Activated CD8-positive, alpha-beta memory T cell treated with anti-CD3 and anti-CD28 coated beads, Interleukin-2, amount 10 ng/mL, durations not matched to agents 7 days and 5 days (primary cell): Measurements from ENCODE around the gene DLGAP1. TPM values are rescaled to one million over a fixed set of nuclear protein-coding genes. Genes with fewer than 3 reads are reported as not detected.

Experiments
- ATAC-seq: fragments of 150-1000 bp; cut with Tn5 transposase; one replicate; pipeline ENCODE4 v1.10.0; 2021; ENCODE audit warnings: moderate library complexity
- CTCF ChIA-PET: fragments of 350-600 bp; sonication (Branson Sonifier 250); formaldehyde crosslinking; loops from one replicate; lab custom pipeline; 2021; ENCODE audit warnings: antibody characterized with exemption; lab: Charles Lee
- DNase-seq: peaks from one replicate; pipeline ENCODE4 v3.0.0-alpha.2; 2020
- H3K27ac Mint-ChIP-seq: one replicate; pipeline ENCODE4 v1.8.0; 2021; ENCODE audit warnings: mild to moderate bottlenecking, mixed read lengths
- H3K27me3 Mint-ChIP-seq: one replicate; pipeline ENCODE4 v1.8.0; 2021; ENCODE audit warnings: mixed read lengths
- H3K36me3 Mint-ChIP-seq: one replicate; pipeline ENCODE4 v1.8.0; 2021; ENCODE audit warnings: mild to moderate bottlenecking, mixed read lengths
- H3K4me1 Mint-ChIP-seq: one replicate; pipeline ENCODE4 v1.8.0; 2021; ENCODE audit warnings: mixed read lengths
- H3K4me3 Mint-ChIP-seq: one replicate; pipeline ENCODE4 v1.8.0; 2021; ENCODE audit warnings: mild to moderate bottlenecking, moderate library complexity, mixed read lengths
- H3K9me3 Mint-ChIP-seq: one replicate; pipeline ENCODE4 v1.8.0; 2022; ENCODE audit warnings: low read depth, mixed read lengths
- total RNA-seq, 2 experiments: library from RNA; stranded (reverse); gene quantifications; one replicate each; pipeline ENCODE4 v1.2.3, GENCODE V29; 2021

DLGAP1 gene
- total RNA-seq, 2 experiments from 2014 or later: not detected

DNA sequence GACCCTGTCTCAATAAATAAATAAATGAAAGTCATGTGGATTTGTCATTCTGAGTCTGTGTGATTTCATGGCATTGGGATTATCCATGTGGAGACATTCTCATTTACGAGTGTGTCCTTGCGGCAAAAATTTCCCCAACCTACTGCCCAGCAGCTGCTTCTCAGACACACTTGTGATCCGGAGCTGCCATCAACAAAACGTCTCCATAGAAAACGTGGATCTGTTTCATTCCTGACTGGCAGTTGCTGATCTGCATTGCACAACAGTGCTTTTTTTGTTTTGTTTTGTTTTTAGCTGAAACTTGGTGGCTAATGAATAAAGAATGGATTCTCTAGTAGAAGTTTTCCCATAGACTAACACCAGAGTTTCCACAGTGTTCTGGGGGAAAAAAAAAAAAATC, 930.4 kb downstream of the DLGAP1 start:
- ATAC-seq: no peak
- Mint-ChIP-seq H3K36me3 (no peaks in the 10 kb centered on the region), H3K27ac (no peak overlapping the region), H3K9me3 (no peaks in the 10 kb centered on the region), H3K4me3 (no peak overlapping the region), H3K4me1 (peaks cover 16% of the 10 kb centered on the region), H3K27me3 (peaks cover 15% of the 10 kb centered on the region)
- CTCF ChIA-PET: no interaction called here
- DNase-seq: no peak

DNA sequence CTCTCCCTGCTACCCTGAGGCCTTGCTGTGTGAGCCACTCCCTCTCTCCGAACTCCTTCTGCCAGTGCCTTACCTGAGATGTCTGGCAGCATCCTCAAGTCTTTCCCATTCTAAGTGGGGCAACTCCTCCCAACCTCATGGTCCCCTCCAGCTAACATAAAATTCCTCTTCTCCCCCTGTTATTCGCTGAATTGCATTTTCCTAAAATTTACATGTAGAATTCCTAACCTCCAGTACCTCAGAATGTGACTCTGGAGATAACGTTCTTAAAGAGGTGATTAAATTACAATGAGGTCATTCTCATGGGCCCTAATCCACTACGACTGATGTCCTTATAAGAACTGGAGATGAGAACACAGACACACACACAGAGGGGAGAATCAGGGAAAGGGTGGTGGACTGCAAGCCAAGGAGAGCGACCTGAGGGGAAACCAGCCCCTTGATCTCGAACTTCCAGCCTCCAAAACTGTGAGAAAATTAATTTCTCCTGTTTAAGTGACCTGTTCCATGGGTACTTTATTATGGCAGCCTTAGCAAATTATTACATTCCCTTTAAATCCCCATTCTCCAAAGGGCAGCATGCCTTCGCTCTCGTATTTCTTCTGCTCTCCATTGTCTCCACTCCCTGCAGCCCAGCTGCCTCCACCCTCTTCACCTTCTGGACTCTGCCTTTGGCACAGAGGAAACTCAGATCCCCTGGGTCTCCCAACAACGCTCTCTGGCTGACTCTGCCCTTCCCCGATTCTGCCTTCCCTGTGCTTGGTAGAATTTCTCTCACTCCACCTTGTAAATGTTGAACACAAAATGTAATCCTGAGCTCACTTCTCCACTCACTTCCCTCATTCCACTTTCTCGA, 934.6 kb downstream of the DLGAP1 start:
- CTCF ChIA-PET: interaction anchor here (0.7 kb wide), 1 partner anchor 146 kb away, joined by 3 read pairs; no protein-coding TSS in a partner anchor
- H3K36me3 Mint-ChIP-seq: no peaks in the 10 kb centered on the region
- H3K27ac Mint-ChIP-seq: no peak overlapping the region
- no peak for DNase-seq
- no peak for ATAC-seq
- no peaks in the 10 kb centered on the region for H3K4me1 Mint-ChIP-seq
- H3K27me3 Mint-ChIP-seq: peaks cover 23% of the 10 kb centered on the region
- no peak overlapping the region for H3K4me3 Mint-ChIP-seq
- peaks cover 3% of the 10 kb centered on the region for H3K9me3 Mint-ChIP-seq

GRCh38 chr18:3514312-3515216, 940.5 kb downstream of the DLGAP1 start:
- H3K9me3 Mint-ChIP-seq: peaks cover 5% of the 10 kb centered on the region
- ATAC-seq (no peak), DNase-seq (peak; percentile 12)
- CTCF ChIA-PET: interaction anchor here (1.7 kb wide), 1 partner anchor 17 kb away, joined by 5 read pairs; no protein-coding TSS in a partner anchor
- H3K36me3 Mint-ChIP-seq: no peaks in the 10 kb centered on the region
- no peak overlapping the region for H3K27ac Mint-ChIP-seq
- peaks cover 12% of the 10 kb centered on the region for H3K27me3 Mint-ChIP-seq
- H3K4me3 Mint-ChIP-seq: no peak overlapping the region
- peaks cover 11% of the 10 kb centered on the region for H3K4me1 Mint-ChIP-seq

DNA sequence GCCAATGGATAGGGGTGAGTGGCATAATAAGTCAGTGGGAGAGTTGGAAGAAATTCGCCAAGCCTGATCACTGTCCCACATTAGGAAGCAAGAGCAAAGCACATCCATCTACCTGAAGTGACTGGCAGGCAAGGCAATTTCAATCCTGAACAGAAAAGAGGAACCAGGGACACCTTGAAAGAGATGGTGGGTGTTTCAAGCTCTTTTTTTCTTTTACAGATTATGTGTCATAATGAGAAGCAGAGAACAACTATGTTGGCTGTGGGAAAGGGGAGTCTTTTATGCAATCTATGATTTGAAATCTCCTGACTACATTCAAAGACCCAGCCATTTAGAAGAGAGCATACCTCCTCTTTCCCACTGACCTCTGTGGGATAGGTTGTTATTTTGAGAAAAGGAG, 941.6 kb downstream of the DLGAP1 start:
- ATAC-seq (no peak), DNase-seq (peak; percentile 5)
- H3K27ac Mint-ChIP-seq: no peak overlapping the region
- peaks cover 9% of the 10 kb centered on the region for H3K27me3 Mint-ChIP-seq
- peaks cover 5% of the 10 kb centered on the region for H3K9me3 Mint-ChIP-seq
- CTCF ChIA-PET: no interaction called here
- no peak overlapping the region for H3K4me3 Mint-ChIP-seq
- peaks cover 11% of the 10 kb centered on the region for H3K4me1 Mint-ChIP-seq
- H3K36me3 Mint-ChIP-seq: no peaks in the 10 kb centered on the region

GRCh38 chr18:3511980-3512379, 943.1 kb downstream of the DLGAP1 start:
- DNase-seq: peak; percentile 40
- H3K27ac Mint-ChIP-seq: peak overlapping the region; percentile 48
- H3K36me3 Mint-ChIP-seq: no peaks in the 10 kb centered on the region
- peak; percentile 63 for ATAC-seq
- peaks cover 11% of the 10 kb centered on the region for H3K4me1 Mint-ChIP-seq
- CTCF ChIA-PET: no interaction called here
- peaks cover 5% of the 10 kb centered on the region for H3K9me3 Mint-ChIP-seq
- H3K27me3 Mint-ChIP-seq: peaks cover 6% of the 10 kb centered on the region
- no peak overlapping the region for H3K4me3 Mint-ChIP-seq

- DNase-seq (peak; percentile 9), ATAC-seq (no peak)
- no peak overlapping the region for H3K4me3 Mint-ChIP-seq
- CTCF ChIA-PET: no interaction called here
- H3K9me3 Mint-ChIP-seq: peaks cover 4% of the 10 kb centered on the region
- H3K27ac Mint-ChIP-seq: no peak overlapping the region
- H3K4me1 Mint-ChIP-seq: peaks cover 11% of the 10 kb centered on the region
- no peaks in the 10 kb centered on the region for H3K36me3 Mint-ChIP-seq
- H3K27me3 Mint-ChIP-seq: peaks cover 4% of the 10 kb centered on the region
Observed at GRCh38 chr18:3510896-3511295, 944.2 kb downstream of the DLGAP1 start.

- CTCF ChIA-PET: no interaction called here
- H3K4me1 Mint-ChIP-seq: peaks cover 11% of the 10 kb centered on the region
- H3K4me3 Mint-ChIP-seq: no peak overlapping the region
- H3K27me3 Mint-ChIP-seq: peaks cover 4% of the 10 kb centered on the region
- no peak for ATAC-seq
- H3K36me3 Mint-ChIP-seq: no peaks in the 10 kb centered on the region
- H3K27ac Mint-ChIP-seq: no peak overlapping the region
- peaks cover 3% of the 10 kb centered on the region for H3K9me3 Mint-ChIP-seq
- DNase-seq: peak; percentile 0
Observed at GRCh38 chr18:3510024-3510423, 945.1 kb downstream of the DLGAP1 start.

- H3K4me3 Mint-ChIP-seq: no peak overlapping the region
- DNase-seq: peak; percentile 23
- no peak overlapping the region for H3K27ac Mint-ChIP-seq
- no peak for ATAC-seq
- H3K9me3 Mint-ChIP-seq: peaks cover 3% of the 10 kb centered on the region
- CTCF ChIA-PET: no interaction called here
- H3K4me1 Mint-ChIP-seq: peaks cover 11% of the 10 kb centered on the region
- H3K27me3 Mint-ChIP-seq: peaks cover 4% of the 10 kb centered on the region
- H3K36me3 Mint-ChIP-seq: no peaks in the 10 kb centered on the region
Observed at GRCh38 chr18:3508576-3509549, 946.2 kb downstream of the DLGAP1 start.

GRCh38 chr18:3504637-3505036, 950.5 kb downstream of the DLGAP1 start:
- CTCF ChIA-PET: interaction anchor here (0.6 kb wide), 1 partner anchor 57 kb away, joined by 3 read pairs; no protein-coding TSS in a partner anchor

GRCh38 chr18:3502650-3503049, 952.5 kb downstream of the DLGAP1 start:
- peaks cover 41% of the 10 kb centered on the region for H3K27me3 Mint-ChIP-seq
- DNase-seq (no peak), ATAC-seq (no peak)
- no peaks in the 10 kb centered on the region for H3K9me3 Mint-ChIP-seq
- no peak overlapping the region for H3K4me3 Mint-ChIP-seq
- no peaks in the 10 kb centered on the region for H3K36me3 Mint-ChIP-seq
- no peak overlapping the region for H3K27ac Mint-ChIP-seq
- H3K4me1 Mint-ChIP-seq: peaks cover 11% of the 10 kb centered on the region
- CTCF ChIA-PET: no interaction called here

More at GRCh38 chr18:3504637-3505036, 950.5 kb downstream of the DLGAP1 start:
- Mint-ChIP-seq H3K4me1 (peaks cover 4% of the 10 kb centered on the region), H3K4me3 (no peak overlapping the region), H3K27me3 (peaks cover 25% of the 10 kb centered on the region), H3K36me3 (no peaks in the 10 kb centered on the region), H3K9me3 (no peaks in the 10 kb centered on the region), H3K27ac (no peak overlapping the region)
- ATAC-seq: no peak
- DNase-seq: no peak

GRCh38 chr18:3500016-3500415, 955.1 kb downstream of the DLGAP1 start:
- Mint-ChIP-seq H3K4me1 (peaks cover 15% of the 10 kb centered on the region), H3K27me3 (peaks cover 52% of the 10 kb centered on the region), H3K4me3 (no peak overlapping the region), H3K27ac (no peak overlapping the region), H3K9me3 (no peaks in the 10 kb centered on the region), H3K36me3 (no peaks in the 10 kb centered on the region)
- DNase-seq (no peak), ATAC-seq (no peak)
- CTCF ChIA-PET: interaction anchor here (1.2 to 3.0 kb wide), 2 partner anchors 48 to 86 kb away, joined by 4 to 7 read pairs; no protein-coding TSS in a partner anchor

DNA sequence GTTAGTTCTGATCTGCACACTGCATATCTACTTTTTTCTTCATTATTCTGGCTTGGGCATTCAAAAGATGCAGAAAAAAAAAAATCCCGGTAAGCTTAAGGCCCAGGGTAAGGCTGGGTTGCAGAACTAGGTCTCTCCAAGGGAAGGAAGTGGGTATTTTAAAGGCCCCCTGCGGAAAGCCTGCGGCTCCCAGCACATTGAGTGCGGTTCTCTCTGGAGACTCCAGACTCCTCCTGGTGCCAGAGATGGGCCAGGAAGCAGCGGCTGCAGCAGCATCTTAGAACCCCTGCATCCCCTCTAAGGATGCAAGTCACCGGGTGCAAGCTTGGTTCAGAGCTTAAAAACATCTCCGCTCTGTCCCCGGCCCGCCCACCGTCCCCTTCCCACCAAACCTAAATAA, 955.6 kb downstream of the DLGAP1 start:
- Mint-ChIP-seq H3K9me3 (no peaks in the 10 kb centered on the region), H3K27me3 (peaks cover 55% of the 10 kb centered on the region), H3K4me3 (no peak overlapping the region), H3K4me1 (peaks cover 15% of the 10 kb centered on the region), H3K27ac (no peak overlapping the region), H3K36me3 (no peaks in the 10 kb centered on the region)
- peak; percentile 20 for ATAC-seq
- CTCF ChIA-PET: interaction anchor here (1.2 to 3.0 kb wide), 2 partner anchors 47 to 86 kb away, joined by 4 to 7 read pairs; no protein-coding TSS in a partner anchor
- DNase-seq: no peak
